ENCODE data around the gene C9orf85.

GRCh38 chr9:71879644-71880174, 31.7 kb upstream of the C9orf85 start:
- TF ChIP-seq TAF1 (IDR thresholded peaks at IDR 0.05; ENCODE audit: borderline replicate concordance, low read depth, low read length) (no peak), POLR2A (IDR thresholded peaks at IDR 0.05; ENCODE audit: low read depth, low read length) (no peak)
